Trophoblast cell (in vitro differentiated cells and primary cell): ENCODE data around the gene NIN.

Experiments used
- DNase-seq, 2 donors: peaks; one replicate each; pipeline ENCODE4 v3.0.0-alpha.2; 2016
- H2AFZ ChIP-seq: 2 replicates; pipeline ENCODE4 v1.6.1; 2013; ENCODE audit warnings: low read length, moderate library complexity, mild to moderate bottlenecking; ENCODE audit not compliant: insufficient read depth, poor library complexity
- H2AK5ac ChIP-seq: 2 replicates; pipeline ENCODE4 v1.6.1; 2013; ENCODE audit warnings: mild to moderate bottlenecking, low read length
- H2BK120ac ChIP-seq: 2 replicates; pipeline ENCODE4 v1.6.1; 2013; ENCODE audit warnings: low read length, mild to moderate bottlenecking, moderate library complexity; ENCODE audit not compliant: insufficient read depth, poor library complexity
- H2BK12ac ChIP-seq: 2 replicates; pipeline ENCODE4 v1.6.1; 2013; ENCODE audit warnings: mild to moderate bottlenecking, low read length, moderate library complexity
- H2BK5ac ChIP-seq: 2 replicates; pipeline ENCODE4 v1.6.1; 2013; ENCODE audit warnings: low read length, low read depth, moderate library complexity, mild to moderate bottlenecking; ENCODE audit not compliant: poor library complexity
- H3K14ac ChIP-seq: 2 replicates; pipeline ENCODE4 v1.6.1; 2013; ENCODE audit warnings: mild to moderate bottlenecking, low read length
- H3K18ac ChIP-seq: 2 replicates; pipeline ENCODE4 v1.6.1; 2013; ENCODE audit warnings: mild to moderate bottlenecking, low read length
- H3K23ac ChIP-seq: 2 replicates; pipeline ENCODE4 v1.6.1; 2013; ENCODE audit warnings: low read length
- H3K27ac ChIP-seq: 2 replicates; pipeline ENCODE4 v1.5.1; 2013; ENCODE audit warnings: low read depth, mild to moderate bottlenecking, inconsistent platforms, low read length, moderate library complexity
- H3K27me3 ChIP-seq: 2 replicates; pipeline ENCODE4 v1.6.1; 2013; ENCODE audit warnings: inconsistent platforms, mild to moderate bottlenecking, low read length, moderate library complexity; ENCODE audit not compliant: insufficient read depth
- H3K36me3 ChIP-seq, 2 experiments: 1 replicate in 1 of 2; 2 replicates in 1 of 2; pipeline ENCODE4 v1.6.1; 2013; ENCODE audit warnings: low read length in 2 of 2, mild to moderate bottlenecking in 2 of 2, moderate library complexity in 1 of 2; ENCODE audit not compliant: insufficient read depth in 2 of 2, control insufficient read depth in 1 of 2
- H3K4ac ChIP-seq: 2 replicates; pipeline ENCODE4 v1.6.1; 2013; ENCODE audit warnings: low read depth, mild to moderate bottlenecking, low read length, moderate library complexity
- H3K4me1 ChIP-seq, 2 experiments: 1 replicate in 1 of 2; 2 replicates in 1 of 2; pipeline ENCODE4 v1.6.1; 2013; ENCODE audit warnings: low read length in 2 of 2, mild to moderate bottlenecking in 2 of 2, moderate library complexity in 1 of 2; ENCODE audit not compliant: insufficient read depth in 2 of 2, control insufficient read depth in 1 of 2
- H3K4me2 ChIP-seq: 2 replicates; pipeline ENCODE4 v1.6.1; 2013; ENCODE audit warnings: inconsistent platforms, mild to moderate bottlenecking, low read length, moderate library complexity
- H3K4me3 ChIP-seq: 2 replicates; pipeline ENCODE4 v1.5.1; 2013; ENCODE audit warnings: mild to moderate bottlenecking, low read depth, low read length, inconsistent platforms
- H3K79me1 ChIP-seq: one replicate; pipeline ENCODE4 v1.6.1; 2013; ENCODE audit warnings: low read length
- H3K79me2 ChIP-seq: 2 replicates; pipeline ENCODE4 v1.6.1; 2013; ENCODE audit warnings: low read length, mild to moderate bottlenecking; ENCODE audit not compliant: control insufficient read depth, insufficient read depth, poor library complexity
- H3K9ac ChIP-seq: 2 replicates; pipeline ENCODE4 v1.6.1; 2013; ENCODE audit warnings: mild to moderate bottlenecking, low read length
- H3K9me3 ChIP-seq: 2 replicates; pipeline ENCODE4 v1.6.1; 2013; ENCODE audit warnings: low read depth, mild to moderate bottlenecking, control low read depth, inconsistent platforms, low read length; ENCODE audit not compliant: insufficient read depth
- H4K12ac ChIP-seq: 2 replicates; pipeline ENCODE4 v1.6.1; 2013; ENCODE audit warnings: low read depth, mild to moderate bottlenecking, low read length, moderate library complexity
- H4K8ac ChIP-seq: 2 replicates; pipeline ENCODE4 v1.6.1; 2013; ENCODE audit warnings: low read depth, mild to moderate bottlenecking, low read length, moderate library complexity
- H4K91ac ChIP-seq: one replicate; pipeline ENCODE4 v1.6.1; 2013; ENCODE audit warnings: low read depth, mild to moderate bottlenecking, low read length, moderate library complexity
- whole genome bisulfite sequencing: extraction: QIAGEN DNeasy Blood & Tissue Kit; methylation state at CpG from one replicate; pipeline ENCODE4 v1.1.7; 2013; ENCODE audit warnings: missing lambda C conversion rate; ENCODE audit not compliant: insufficient read length, insufficient coverage; ENCODE audit errors: extremely low coverage; 5-methylcytosine and 5-hydroxymethylcytosine counted together

Gene NIN

DNA sequence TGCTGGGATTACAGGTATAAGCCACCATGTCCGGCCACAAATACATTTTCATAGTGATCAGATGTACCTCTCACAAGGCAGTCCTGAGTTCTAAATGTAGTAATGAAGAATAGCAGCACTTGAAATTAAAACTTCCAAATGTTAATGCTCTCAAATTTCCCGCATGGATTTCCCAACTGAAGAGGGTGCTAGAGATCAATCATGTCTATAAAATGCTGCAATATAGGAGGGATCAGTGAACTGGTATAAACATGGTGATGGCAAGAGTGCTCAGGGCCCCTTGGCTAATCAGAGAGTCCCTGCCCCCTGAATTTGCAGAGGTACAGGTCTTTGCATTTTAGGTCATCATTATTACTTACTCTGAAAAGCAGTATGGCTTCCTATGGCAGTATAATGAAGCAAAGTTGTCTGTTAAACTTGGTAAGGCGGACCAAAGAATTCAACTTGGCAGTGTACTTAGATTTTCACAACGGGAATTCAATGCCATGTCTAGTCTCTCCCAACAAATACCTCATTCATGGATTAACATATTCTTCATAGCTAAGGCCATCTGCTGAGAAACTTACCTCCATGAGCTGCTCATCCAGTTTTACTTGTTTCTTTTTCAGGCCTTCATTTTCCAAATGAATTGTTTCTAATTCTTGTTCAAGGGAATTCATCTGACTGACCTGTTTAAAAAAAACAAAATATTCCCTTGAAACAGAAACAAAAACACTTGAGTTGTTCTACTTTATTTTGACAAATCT is 95.8 kb downstream of the NIN start:
- no peak overlapping the region for H3K23ac ChIP-seq
- no peak overlapping the region for H2BK120ac ChIP-seq
- no peak overlapping the region for H4K8ac ChIP-seq
- peak; percentile 34 to 88 for DNase-seq
- no peak overlapping the region for H3K14ac ChIP-seq
- H3K79me2 ChIP-seq = no peaks in the 10 kb centered on the region
- no peak overlapping the region for H4K12ac ChIP-seq
- no peak overlapping the region for H3K4ac ChIP-seq
- H3K27me3 ChIP-seq = no peaks in the 10 kb centered on the region
- H2BK5ac ChIP-seq = no peak overlapping the region
- H4K91ac ChIP-seq = no peak overlapping the region
- no peak overlapping the region for H3K4me3 ChIP-seq
- peaks cover 5 to 6% of the 10 kb centered on the region in 2 experiments for H3K36me3 ChIP-seq
- no peaks in the 10 kb centered on the region for H3K9me3 ChIP-seq
- no peak overlapping the region for H3K27ac ChIP-seq
- H3K79me1 ChIP-seq = no peaks in the 10 kb centered on the region
- no peak overlapping the region for H2BK12ac ChIP-seq
- no peak overlapping the region for H3K4me2 ChIP-seq
- no peak overlapping the region for H3K9ac ChIP-seq
- H2AFZ ChIP-seq = no peak overlapping the region
- H2AK5ac ChIP-seq = no peak overlapping the region
- no peaks in the 10 kb centered on the region for H3K4me1 ChIP-seq
- WGBS = no CpG with 5 or more reads among the region's 4 CpGs
- H3K18ac ChIP-seq = no peak overlapping the region

DNA sequence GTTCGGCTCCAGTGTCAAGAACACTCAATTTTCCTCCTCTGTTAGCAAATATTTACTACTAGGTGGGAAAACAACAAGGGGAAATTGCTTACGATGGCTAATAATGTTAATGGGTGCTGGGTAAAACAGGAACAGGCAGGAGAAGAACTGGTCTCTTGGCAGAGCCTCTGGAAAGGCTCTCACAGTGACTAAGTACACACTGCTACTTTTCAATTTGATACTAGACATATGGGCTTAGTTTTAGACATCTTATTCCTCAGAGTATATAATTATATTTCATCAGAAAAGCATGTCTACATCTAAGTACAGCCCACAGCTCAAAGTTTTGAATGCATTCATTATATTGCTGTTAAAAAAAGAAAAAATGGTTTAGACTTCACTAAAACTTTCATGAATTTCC is 97.5 kb downstream of the NIN start:
- H3K27ac ChIP-seq = no peak overlapping the region
- H3K9ac ChIP-seq = no peak overlapping the region
- no peak for DNase-seq
- H4K8ac ChIP-seq = no peak overlapping the region
- no peak overlapping the region for H3K18ac ChIP-seq
- no peak overlapping the region for H4K91ac ChIP-seq
- H3K79me1 ChIP-seq = no peaks in the 10 kb centered on the region
- no peak overlapping the region for H2BK12ac ChIP-seq
- peaks cover 8 to 12% of the 10 kb centered on the region in 2 experiments for H3K36me3 ChIP-seq
- H3K4me2 ChIP-seq = no peak overlapping the region
- H3K23ac ChIP-seq = no peak overlapping the region
- H2AFZ ChIP-seq = no peak overlapping the region
- no peaks in the 10 kb centered on the region for H3K79me2 ChIP-seq
- no peak overlapping the region for H3K14ac ChIP-seq
- no peak overlapping the region for H2BK120ac ChIP-seq
- no peaks in the 10 kb centered on the region for H3K4me1 ChIP-seq
- H3K4me3 ChIP-seq = no peak overlapping the region
- no peak overlapping the region for H2BK5ac ChIP-seq
- H2AK5ac ChIP-seq = no peak overlapping the region
- no peaks in the 10 kb centered on the region for H3K27me3 ChIP-seq
- H4K12ac ChIP-seq = no peak overlapping the region
- no peaks in the 10 kb centered on the region for H3K9me3 ChIP-seq
- WGBS = no CpG with 5 or more reads among the region's 2 CpGs
- H3K4ac ChIP-seq = no peak overlapping the region

DNA sequence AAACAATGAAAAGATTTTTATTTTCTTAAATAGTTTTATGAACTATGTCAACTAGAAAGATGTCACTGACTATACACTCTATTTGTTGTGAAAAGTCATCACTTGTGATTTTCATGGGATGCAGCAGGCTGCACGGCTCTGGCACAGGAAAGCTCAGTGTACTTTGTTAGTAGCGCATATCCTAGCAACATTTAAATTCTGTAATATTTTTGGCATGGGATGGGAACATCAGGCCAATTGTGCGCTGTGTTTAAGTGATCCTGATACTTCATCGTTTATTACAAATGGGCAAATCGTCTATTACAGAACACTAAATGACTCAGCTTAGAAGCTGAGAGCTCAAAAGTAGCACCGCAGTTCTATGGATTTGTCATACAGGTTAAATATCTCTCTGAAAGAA is 102.1 kb downstream of the NIN start:
- no CpG with 5 or more reads among the region's 6 CpGs for WGBS
- Histone ChIP-seq H3K9me3 (no peaks in the 10 kb centered on the region), H4K91ac (no peak overlapping the region), H3K27me3 (no peaks in the 10 kb centered on the region), H3K27ac (no peak overlapping the region), H3K79me2 (no peaks in the 10 kb centered on the region), H3K14ac (no peak overlapping the region), H3K4ac (no peak overlapping the region), H3K18ac (no peak overlapping the region), H3K9ac (no peak overlapping the region), H3K4me3 (no peak overlapping the region), H3K4me1 (no peaks in the 10 kb centered on the region), H3K23ac (no peak overlapping the region), H2AK5ac (no peak overlapping the region), H2BK5ac (no peak overlapping the region), H2BK120ac (no peak overlapping the region), H4K12ac (no peak overlapping the region), H3K79me1 (no peaks in the 10 kb centered on the region), H4K8ac (no peak overlapping the region), H3K36me3 (peaks cover 7 to 14% of the 10 kb centered on the region in 2 experiments), H2BK12ac (no peak overlapping the region), H3K4me2 (no peak overlapping the region), H2AFZ (no peak overlapping the region)
- DNase-seq = no peak

DNA sequence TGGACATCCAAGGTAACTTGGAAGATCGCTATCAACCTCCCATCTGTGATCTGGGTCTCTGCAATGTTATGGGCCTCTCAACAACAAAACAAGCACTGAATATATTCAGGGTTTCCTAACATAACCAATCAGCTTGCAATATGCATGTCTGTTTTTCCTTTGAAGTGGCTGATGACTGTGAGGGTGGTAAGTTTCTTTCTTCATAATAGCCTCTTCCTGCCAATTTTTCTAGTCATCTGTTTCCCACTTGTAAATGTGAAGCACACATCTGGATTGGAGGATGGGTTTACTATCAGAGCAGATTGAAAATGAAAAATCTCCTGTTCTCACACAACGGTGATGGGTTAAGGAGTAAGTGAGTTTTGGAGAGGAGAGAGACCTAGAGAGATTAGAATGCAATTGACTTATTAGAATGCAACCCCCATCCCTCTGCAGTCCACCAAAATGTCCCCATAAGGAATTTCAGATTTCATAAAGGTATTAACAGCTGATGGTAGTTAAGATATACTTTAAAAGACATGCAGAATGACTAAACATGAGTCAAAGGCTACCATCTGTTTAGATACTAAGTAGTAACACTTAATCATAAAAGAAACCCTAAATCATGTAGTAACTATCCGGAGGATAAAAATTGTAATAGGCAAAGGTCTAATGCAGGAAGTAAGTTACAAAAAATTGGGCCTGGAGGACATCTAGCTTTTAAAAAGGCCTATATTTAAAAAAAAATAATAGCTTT is 104.4 kb downstream of the NIN start:
- H3K18ac ChIP-seq = no peak overlapping the region
- no peak overlapping the region for H2BK12ac ChIP-seq
- no peaks in the 10 kb centered on the region for H3K9me3 ChIP-seq
- H3K4me1 ChIP-seq = no peaks in the 10 kb centered on the region
- no peak overlapping the region for H4K91ac ChIP-seq
- H3K79me1 ChIP-seq = no peaks in the 10 kb centered on the region
- H3K9ac ChIP-seq = no peak overlapping the region
- no peak overlapping the region for H3K4ac ChIP-seq
- no peak overlapping the region for H3K27ac ChIP-seq
- peaks cover 6 to 12% of the 10 kb centered on the region in 2 experiments for H3K36me3 ChIP-seq
- peak in 1 of 2 donors; percentile 23 for DNase-seq
- H3K23ac ChIP-seq = no peak overlapping the region
- H2AFZ ChIP-seq = no peak overlapping the region
- no peak overlapping the region for H2AK5ac ChIP-seq
- H3K4me2 ChIP-seq = no peak overlapping the region
- H4K8ac ChIP-seq = no peak overlapping the region
- no peak overlapping the region for H2BK5ac ChIP-seq
- no peak overlapping the region for H3K4me3 ChIP-seq
- H3K79me2 ChIP-seq = no peaks in the 10 kb centered on the region
- no peaks in the 10 kb centered on the region for H3K27me3 ChIP-seq
- H2BK120ac ChIP-seq = no peak overlapping the region
- H4K12ac ChIP-seq = no peak overlapping the region
- no peak overlapping the region for H3K14ac ChIP-seq
- WGBS = no CpG with 5 or more reads among the region's 3 CpGs
